ENCODE results near the gene AFG1L.

- TF ChIP-seq, protein P1, sequence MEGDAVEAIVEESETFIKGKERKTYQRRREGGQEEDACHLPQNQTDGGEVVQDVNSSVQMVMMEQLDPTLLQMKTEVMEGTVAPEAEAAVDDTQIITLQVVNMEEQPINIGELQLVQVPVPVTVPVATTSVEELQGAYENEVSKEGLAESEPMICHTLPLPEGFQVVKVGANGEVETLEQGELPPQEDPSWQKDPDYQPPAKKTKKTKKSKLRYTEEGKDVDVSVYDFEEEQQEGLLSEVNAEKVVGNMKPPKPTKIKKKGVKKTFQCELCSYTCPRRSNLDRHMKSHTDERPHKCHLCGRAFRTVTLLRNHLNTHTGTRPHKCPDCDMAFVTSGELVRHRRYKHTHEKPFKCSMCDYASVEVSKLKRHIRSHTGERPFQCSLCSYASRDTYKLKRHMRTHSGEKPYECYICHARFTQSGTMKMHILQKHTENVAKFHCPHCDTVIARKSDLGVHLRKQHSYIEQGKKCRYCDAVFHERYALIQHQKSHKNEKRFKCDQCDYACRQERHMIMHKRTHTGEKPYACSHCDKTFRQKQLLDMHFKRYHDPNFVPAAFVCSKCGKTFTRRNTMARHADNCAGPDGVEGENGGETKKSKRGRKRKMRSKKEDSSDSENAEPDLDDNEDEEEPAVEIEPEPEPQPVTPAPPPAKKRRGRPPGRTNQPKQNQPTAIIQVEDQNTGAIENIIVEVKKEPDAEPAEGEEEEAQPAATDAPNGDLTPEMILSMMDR (IDR thresholded peaks at IDR 0.05), result no peak
- no peak for TF ChIP-seq NRF1 (IDR thresholded peaks at IDR 0.05; ENCODE audit: low read depth, low read length)
- TF ChIP-seq MXI1 (IDR thresholded peaks at IDR 0.05; ENCODE audit: low read depth, low read length), result no peak
- TF ChIP-seq EP300 (IDR thresholded peaks at IDR 0.05; ENCODE audit: borderline replicate concordance in 1 of 2, low read depth in 1 of 2, low read length in 1 of 2), result no peak
- TF ChIP-seq, protein P2, sequence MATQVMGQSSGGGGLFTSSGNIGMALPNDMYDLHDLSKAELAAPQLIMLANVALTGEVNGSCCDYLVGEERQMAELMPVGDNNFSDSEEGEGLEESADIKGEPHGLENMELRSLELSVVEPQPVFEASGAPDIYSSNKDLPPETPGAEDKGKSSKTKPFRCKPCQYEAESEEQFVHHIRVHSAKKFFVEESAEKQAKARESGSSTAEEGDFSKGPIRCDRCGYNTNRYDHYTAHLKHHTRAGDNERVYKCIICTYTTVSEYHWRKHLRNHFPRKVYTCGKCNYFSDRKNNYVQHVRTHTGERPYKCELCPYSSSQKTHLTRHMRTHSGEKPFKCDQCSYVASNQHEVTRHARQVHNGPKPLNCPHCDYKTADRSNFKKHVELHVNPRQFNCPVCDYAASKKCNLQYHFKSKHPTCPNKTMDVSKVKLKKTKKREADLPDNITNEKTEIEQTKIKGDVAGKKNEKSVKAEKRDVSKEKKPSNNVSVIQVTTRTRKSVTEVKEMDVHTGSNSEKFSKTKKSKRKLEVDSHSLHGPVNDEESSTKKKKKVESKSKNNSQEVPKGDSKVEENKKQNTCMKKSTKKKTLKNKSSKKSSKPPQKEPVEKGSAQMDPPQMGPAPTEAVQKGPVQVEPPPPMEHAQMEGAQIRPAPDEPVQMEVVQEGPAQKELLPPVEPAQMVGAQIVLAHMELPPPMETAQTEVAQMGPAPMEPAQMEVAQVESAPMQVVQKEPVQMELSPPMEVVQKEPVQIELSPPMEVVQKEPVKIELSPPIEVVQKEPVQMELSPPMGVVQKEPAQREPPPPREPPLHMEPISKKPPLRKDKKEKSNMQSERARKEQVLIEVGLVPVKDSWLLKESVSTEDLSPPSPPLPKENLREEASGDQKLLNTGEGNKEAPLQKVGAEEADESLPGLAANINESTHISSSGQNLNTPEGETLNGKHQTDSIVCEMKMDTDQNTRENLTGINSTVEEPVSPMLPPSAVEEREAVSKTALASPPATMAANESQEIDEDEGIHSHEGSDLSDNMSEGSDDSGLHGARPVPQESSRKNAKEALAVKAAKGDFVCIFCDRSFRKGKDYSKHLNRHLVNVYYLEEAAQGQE (IDR thresholded peaks at IDR 0.05; ENCODE audit: low read depth, low read length), result no peak
- no peak for TF ChIP-seq POLR2AphosphoS5 (IDR thresholded peaks at IDR 0.05; ENCODE audit: low read depth, low read length)
Observed at GRCh38 chr6:108531332-108531731, 236.5 kb downstream of the AFG1L start.

Data from SK-N-SH (cell line).